DND-41 (cell line): Measurements from ENCODE around the gene ARF1.

Experiments
- ATAC-seq: fragments of 200-7000 bp; cut with Tn5 transposase; 3 replicates; pipeline ENCODE4 v1.9.1; 2021; ENCODE audit warnings: low read depth; ENCODE audit not compliant: insufficient read depth
- DNase-seq: peaks from one replicate; pipeline ENCODE4 v3.0.0-alpha.2; 2020
- H2AFZ ChIP-seq: 2 replicates; pipeline ENCODE4 v1.6.0; 2012; ENCODE audit warnings: low read depth, low read length
- H3K27ac ChIP-seq: 2 replicates; pipeline ENCODE4 v1.5.1; 2012; ENCODE audit warnings: low read length, inconsistent platforms
- H3K27me3 ChIP-seq: fragments of 200-600 bp; sonication (generic); 2 replicates; pipeline ENCODE4 v1.6.0; 2012; ENCODE audit warnings: low read length, mild to moderate bottlenecking, inconsistent platforms; ENCODE audit not compliant: insufficient read depth, poor library complexity
- H3K36me3 ChIP-seq: 2 replicates; pipeline ENCODE4 v1.5.1; 2012; ENCODE audit warnings: low read length, inconsistent platforms; ENCODE audit not compliant: insufficient read depth
- H3K4me1 ChIP-seq: 2 replicates; pipeline ENCODE4 v1.5.1; 2012; ENCODE audit warnings: mild to moderate bottlenecking, low read length; ENCODE audit not compliant: insufficient read depth
- H3K4me2 ChIP-seq: 2 replicates; pipeline ENCODE4 v1.6.0; 2012; ENCODE audit warnings: mild to moderate bottlenecking, moderate library complexity, low read length, inconsistent platforms; ENCODE audit not compliant: insufficient read depth
- H3K4me3 ChIP-seq, 2 experiments: fragments of 200-600 bp in 1 of 2; shearing (Covaris generic) in 1 of 2; 2 replicates each; pipeline ENCODE4 v1.5.1; 2012 to 2016; ENCODE audit warnings: inconsistent platforms in 2 of 2, low read length in 2 of 2, mild to moderate bottlenecking in 2 of 2, low read depth in 1 of 2, moderate library complexity in 1 of 2
- H3K79me2 ChIP-seq: 2 replicates; pipeline ENCODE4 v1.6.0; 2012; ENCODE audit warnings: low read length, inconsistent platforms; ENCODE audit not compliant: insufficient read depth
- H3K9ac ChIP-seq: 2 replicates; pipeline ENCODE4 v1.6.0; 2012; ENCODE audit warnings: low read depth, mild to moderate bottlenecking, inconsistent platforms, low read length, moderate library complexity
- H3K9me3 ChIP-seq: 2 replicates; pipeline ENCODE4 v1.5.1; 2012; ENCODE audit warnings: low read length, moderate library complexity, mild to moderate bottlenecking, inconsistent platforms; ENCODE audit not compliant: insufficient read depth, severe bottlenecking
- H4K20me1 ChIP-seq: 2 replicates; pipeline ENCODE4 v1.6.0; 2012; ENCODE audit warnings: low read length; ENCODE audit not compliant: insufficient read depth
- CTCF ChIP-seq: IDR thresholded peaks from 2 replicates; pipeline ENCODE4 v1.5.1; 2012; ENCODE audit warnings: borderline replicate concordance, low read length, moderate library complexity, mild to moderate bottlenecking; ENCODE audit not compliant: poor library complexity, severe bottlenecking; ENCODE audit errors: extremely low read depth
- EZH2 ChIP-seq: IDR thresholded peaks from 3 replicates; pipeline ENCODE4 v1.6.1; 2012; ENCODE audit warnings: borderline replicate concordance, low read depth, mild to moderate bottlenecking, moderate library complexity, low read length, inconsistent platforms; ENCODE audit not compliant: severe bottlenecking

Gene ARF1

DNA sequence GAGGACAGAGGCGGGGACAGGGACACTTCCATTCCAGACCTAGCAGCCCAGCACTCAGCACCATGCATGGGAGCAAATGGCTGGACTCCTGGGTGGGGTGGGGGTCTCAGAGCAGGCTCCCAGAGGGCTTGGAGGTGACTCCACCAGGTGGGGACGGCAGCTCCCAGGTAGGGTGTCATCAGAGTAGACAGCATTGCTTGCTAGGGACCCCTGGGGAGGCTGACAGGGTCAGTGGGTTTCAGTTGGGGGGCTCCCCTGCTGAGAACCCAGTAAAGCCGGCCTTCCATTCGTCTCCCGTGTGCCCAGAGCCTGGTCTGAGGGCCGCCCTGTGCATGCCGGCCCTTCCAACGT, 62.5 kb downstream of the ARF1 start:
- H3K4me3 ChIP-seq, result no peak overlapping the region
- H4K20me1 ChIP-seq, result peaks cover 89% of the 10 kb centered on the region
- no peaks in the 10 kb centered on the region for H3K27me3 ChIP-seq
- DNase-seq, result no peak
- H2AFZ ChIP-seq, result no peak overlapping the region
- no peak for ATAC-seq
- TF ChIP-seq EZH2 (no peak), CTCF (no peak)
- peak overlapping the region; percentile 8; the same call in 1 of the 2 replicates for H3K9ac ChIP-seq
- H3K4me2 ChIP-seq, result no peak overlapping the region
- H3K4me1 ChIP-seq, result peaks cover 39% of the 10 kb centered on the region
- no peaks in the 10 kb centered on the region for H3K9me3 ChIP-seq
- peaks cover 89% of the 10 kb centered on the region for H3K36me3 ChIP-seq
- H3K79me2 ChIP-seq, result peaks cover 74% of the 10 kb centered on the region
- H3K27ac ChIP-seq, result no peak overlapping the region

- TF ChIP-seq EZH2, result no peak
- no peak for TF ChIP-seq CTCF
- Histone ChIP-seq H3K9ac (no peak overlapping the region), H3K27ac (no peak overlapping the region), H2AFZ (no peak overlapping the region), H3K4me3 (no peak overlapping the region), H4K20me1 (peaks cover 91% of the 10 kb centered on the region), H3K79me2 (peaks cover 67% of the 10 kb centered on the region), H3K36me3 (peaks cover 84% of the 10 kb centered on the region), H3K4me1 (peaks cover 37% of the 10 kb centered on the region), H3K9me3 (no peaks in the 10 kb centered on the region), H3K4me2 (no peak overlapping the region), H3K27me3 (no peaks in the 10 kb centered on the region)
- ATAC-seq, result no peak
- no peak for DNase-seq
These were observed 63.2 kb downstream of the ARF1 start for GRCh38 chr1:228145463-228146416.

- Histone ChIP-seq H4K20me1 (peaks cover 91% of the 10 kb centered on the region), H3K27me3 (no peaks in the 10 kb centered on the region), H3K4me3 (no peak overlapping the region), H3K79me2 (peaks cover 59% of the 10 kb centered on the region), H2AFZ (no peak overlapping the region), H3K9ac (no peak overlapping the region), H3K4me1 (peaks cover 30% of the 10 kb centered on the region), H3K4me2 (no peak overlapping the region), H3K36me3 (peaks cover 76% of the 10 kb centered on the region), H3K9me3 (no peaks in the 10 kb centered on the region), H3K27ac (no peak overlapping the region)
- TF ChIP-seq CTCF (no peak), EZH2 (no peak)
- DNase-seq (no peak), ATAC-seq (no peak)
These were observed 64.1 kb downstream of the ARF1 start for GRCh38 chr1:228146417-228147150.
